ENCODE results near the gene SMIM20. TPM values are rescaled to one million over a fixed set of nuclear protein-coding genes. Genes with fewer than 3 reads are reported as not detected.

The SMIM20 gene
- total and polyA plus RNA-seq, 9 of the 15 experiments (the other 6 are each of a cell fraction or from before 2014, with no cell fraction given) = 25.1 to 51.0 (median 38.9) TPM

DNA sequence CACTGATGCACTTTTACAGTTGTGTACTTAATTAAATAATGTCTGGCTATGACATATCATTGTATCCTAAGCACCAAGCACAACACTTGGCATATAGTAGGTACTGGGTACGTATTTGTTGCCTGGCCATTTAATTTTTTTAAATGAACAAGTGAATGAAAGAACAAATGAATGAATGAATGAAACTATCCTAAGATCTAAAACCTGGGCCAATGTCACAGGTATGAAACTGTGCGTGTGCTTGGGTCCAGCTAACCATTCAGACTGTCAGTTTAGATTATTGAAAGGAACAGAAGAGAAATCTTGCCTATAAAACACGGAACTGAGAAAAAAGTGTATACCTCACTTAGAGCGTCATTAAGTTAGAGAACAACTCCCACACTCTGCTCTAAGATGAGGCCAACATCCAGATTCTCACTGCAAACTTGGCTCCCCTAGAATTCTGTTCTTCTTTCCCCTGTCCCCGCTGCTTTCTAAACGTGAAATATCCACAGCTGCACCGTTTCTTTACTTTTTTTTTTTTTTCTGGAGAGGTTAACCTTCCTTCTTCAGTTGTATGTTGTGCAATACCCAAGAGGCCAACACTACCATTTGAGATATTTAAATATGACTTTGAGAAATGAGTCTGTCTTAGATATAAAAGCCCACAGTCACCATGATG is 33.9 kb upstream of the SMIM20 start:
- no peak for FAIRE-seq
- Histone ChIP-seq H3K27me3 (ENCODE audit: control insufficient read depth in 2 of 2, insufficient read depth in 2 of 2, low read length in 2 of 2) (peaks cover 22 to 35% of the 10 kb centered on the region in 2 experiments), H3K9ac (ENCODE audit: insufficient read depth in 1 of 2, low read depth in 2 of 2, low read length in 2 of 2) (no peak overlapping the region), H3K4me3 (no peak overlapping the region), H3K4me1 (replicated peaks in 1 of 2; ENCODE audit: control insufficient read depth in 2 of 2, insufficient read depth in 2 of 2, low read length in 2 of 2) (no peaks in the 10 kb centered on the region), H3K36me3 (ENCODE audit: control insufficient read depth, insufficient read depth, low read length) (no peaks in the 10 kb centered on the region), H2AFZ (ENCODE audit: low read depth, low read length) (no peak overlapping the region), H4K20me1 (replicated peaks; ENCODE audit: control insufficient read depth, insufficient read depth, low read length) (no peaks in the 10 kb centered on the region), H3K9me3 (replicated peaks; ENCODE audit: control insufficient read depth, insufficient read depth, low read depth, low read length) (no peaks in the 10 kb centered on the region), H3K9me1 (ENCODE audit: control insufficient read depth, insufficient read depth, low read length) (no peaks in the 10 kb centered on the region), H3K4me2 (ENCODE audit: insufficient read depth, low read length) (no peak overlapping the region), H3K27ac (ENCODE audit: extremely low read depth, low read depth, low read length) (no peak overlapping the region), H3K79me2 (ENCODE audit: control insufficient read depth, insufficient read depth, low read length) (no peaks in the 10 kb centered on the region)
- BruUV-seq (replicated peaks) = no TSS peak
- ATAC-seq = no peak
- WGBS (ENCODE audit: insufficient coverage, low coverage, missing lambda C conversion rate) = 5% methylated on average over 7 of the region's 7 CpGs
- in situ Hi-C loops (cut with MboI) = no loop called here
- no peak for DNase-seq (ENCODE audit: extremely low read depth in 1 of 4, low spot score in 3 of 4)
- ChIA-PET POLR2A (interaction anchor here (0.6 kb wide), 1 partner anchor 256 kb away, joined by 3 read pairs; no protein-coding TSS in a partner anchor), CTCF (ENCODE audit: low intra/inter-chr PET ratio) (no interaction called here)
- intact Hi-C loops (cut with micrococcal nuclease) = no loop called here
- TF ChIP-seq NFE2 (IDR thresholded peaks at IDR 0.05; ENCODE audit: low read depth) (no peak), ZNF224 (CRISPR knock-in tag; IDR thresholded peaks at IDR 0.05) (no peak), CEBPB (tag; IDR thresholded peaks at IDR 0.05) (peak; percentile 89), CEBPG (CRISPR knock-in tag; IDR thresholded peaks at IDR 0.05) (no peak), CEBPG (tag; conservative IDR thresholded peaks at IDR 0.05 in 1 of 2, IDR thresholded peaks at IDR 0.05 in 1 of 2) (peak; percentile 46 to 82), NFRKB (IDR thresholded peaks at IDR 0.05; ENCODE audit: low read depth) (no peak), MBD2 (IDR thresholded peaks at IDR 0.05; ENCODE audit: borderline replicate concordance, low read depth) (no peak), CREB1 (IDR thresholded peaks at IDR 0.05) (no peak), CREB1 (CRISPR knock-in tag; IDR thresholded peaks at IDR 0.05) (no peak)
- TF ChIP-seq, protein P1, sequence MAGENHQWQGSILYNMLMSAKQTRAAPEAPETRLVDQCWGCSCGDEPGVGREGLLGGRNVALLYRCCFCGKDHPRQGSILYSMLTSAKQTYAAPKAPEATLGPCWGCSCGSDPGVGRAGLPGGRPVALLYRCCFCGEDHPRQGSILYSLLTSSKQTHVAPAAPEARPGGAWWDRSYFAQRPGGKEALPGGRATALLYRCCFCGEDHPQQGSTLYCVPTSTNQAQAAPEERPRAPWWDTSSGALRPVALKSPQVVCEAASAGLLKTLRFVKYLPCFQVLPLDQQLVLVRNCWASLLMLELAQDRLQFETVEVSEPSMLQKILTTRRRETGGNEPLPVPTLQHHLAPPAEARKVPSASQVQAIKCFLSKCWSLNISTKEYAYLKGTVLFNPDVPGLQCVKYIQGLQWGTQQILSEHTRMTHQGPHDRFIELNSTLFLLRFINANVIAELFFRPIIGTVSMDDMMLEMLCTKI (IDR thresholded peaks at IDR 0.05; ENCODE audit: partially characterized antibody) = no peak
- TF ChIP-seq, protein P2, sequence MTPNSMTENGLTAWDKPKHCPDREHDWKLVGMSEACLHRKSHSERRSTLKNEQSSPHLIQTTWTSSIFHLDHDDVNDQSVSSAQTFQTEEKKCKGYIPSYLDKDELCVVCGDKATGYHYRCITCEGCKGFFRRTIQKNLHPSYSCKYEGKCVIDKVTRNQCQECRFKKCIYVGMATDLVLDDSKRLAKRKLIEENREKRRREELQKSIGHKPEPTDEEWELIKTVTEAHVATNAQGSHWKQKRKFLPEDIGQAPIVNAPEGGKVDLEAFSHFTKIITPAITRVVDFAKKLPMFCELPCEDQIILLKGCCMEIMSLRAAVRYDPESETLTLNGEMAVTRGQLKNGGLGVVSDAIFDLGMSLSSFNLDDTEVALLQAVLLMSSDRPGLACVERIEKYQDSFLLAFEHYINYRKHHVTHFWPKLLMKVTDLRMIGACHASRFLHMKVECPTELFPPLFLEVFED (CRISPR knock-in tag; conservative IDR thresholded peaks at IDR 0.05) = no peak
